Measurements from ENCODE around the gene DLG5. TPM values are rescaled to one million over a fixed set of nuclear protein-coding genes. Genes with fewer than 3 reads are reported as not detected.
A peak's percentile ranks its signal among the peaks of the same experiment; 100 is the strongest.

Gene DLG5
- total RNA-seq, 2 donors from 2014 or later: 72.3 to 134 TPM

DNA sequence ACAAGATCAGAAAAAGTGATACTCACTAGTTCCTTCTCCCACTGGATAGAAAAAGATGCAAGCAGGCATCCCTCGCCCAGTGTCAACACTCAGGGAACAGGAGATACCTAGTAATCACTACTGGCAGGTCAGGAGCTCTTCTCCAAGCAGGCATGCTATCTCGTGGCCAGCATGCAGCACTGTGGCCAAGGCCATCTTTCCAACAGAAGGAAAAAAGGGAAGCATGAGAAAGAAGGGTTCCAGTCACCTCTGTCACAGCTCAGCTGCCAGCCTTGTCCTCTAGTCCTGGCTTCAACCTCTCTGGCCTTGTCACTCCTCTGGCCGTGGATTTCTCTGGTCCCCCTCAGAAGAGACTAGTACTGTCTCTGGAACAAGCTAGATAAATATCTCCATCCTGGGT lies 45.3 kb downstream of the DLG5 start:
- no peaks in the 10 kb centered on the region for H3K9me3 ChIP-seq
- peaks cover 13% of the 10 kb centered on the region for H3K4me1 ChIP-seq (replicated peaks)
- H3K36me3 ChIP-seq: no peaks in the 10 kb centered on the region
- no peak overlapping the region for H3K27ac ChIP-seq
- DNase-seq (ENCODE audit: low spot score): no peak
- no peaks in the 10 kb centered on the region for H3K27me3 ChIP-seq (replicated peaks; ENCODE audit: insufficient read depth)
- intact Hi-C loops (cut with DNase I): no loop called here
- WGBS: 63% methylated on average over 3 of the region's 3 CpGs
- no peak overlapping the region for H3K4me3 ChIP-seq
- TF ChIP-seq POLR2A (IDR thresholded peaks at IDR 0.05) (no peak), POLR2AphosphoS5 (IDR thresholded peaks at IDR 0.05) (peak; percentile 32)

DNA sequence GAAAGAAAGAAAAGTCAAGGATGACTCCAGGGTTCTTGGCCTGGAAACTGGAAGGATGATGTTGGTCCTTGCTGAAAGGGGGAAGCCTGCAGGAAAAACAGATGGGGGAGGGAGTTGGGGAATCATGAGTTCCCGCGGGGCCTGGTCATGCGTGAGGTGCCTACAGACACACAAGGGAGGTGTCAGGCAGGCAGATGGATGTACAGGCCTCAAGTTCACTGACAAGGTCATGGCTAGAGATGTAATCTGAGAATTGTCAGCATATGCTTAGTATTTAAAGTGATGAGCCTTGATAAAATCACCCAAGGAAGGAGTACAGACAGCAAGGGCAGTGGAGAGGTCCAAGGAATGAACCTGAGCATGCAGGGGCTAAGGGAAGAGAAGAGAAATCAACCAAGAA lies 46.8 kb downstream of the DLG5 start:
- H3K4me1 ChIP-seq (replicated peaks): peaks cover 8% of the 10 kb centered on the region
- DNase-seq (ENCODE audit: low spot score): no peak
- no peaks in the 10 kb centered on the region for H3K36me3 ChIP-seq
- H3K9me3 ChIP-seq: no peaks in the 10 kb centered on the region
- H3K27me3 ChIP-seq (replicated peaks; ENCODE audit: insufficient read depth): no peaks in the 10 kb centered on the region
- TF ChIP-seq POLR2A (IDR thresholded peaks at IDR 0.05) (no peak), POLR2AphosphoS5 (IDR thresholded peaks at IDR 0.05) (no peak)
- TF ChIP-seq, protein P1, sequence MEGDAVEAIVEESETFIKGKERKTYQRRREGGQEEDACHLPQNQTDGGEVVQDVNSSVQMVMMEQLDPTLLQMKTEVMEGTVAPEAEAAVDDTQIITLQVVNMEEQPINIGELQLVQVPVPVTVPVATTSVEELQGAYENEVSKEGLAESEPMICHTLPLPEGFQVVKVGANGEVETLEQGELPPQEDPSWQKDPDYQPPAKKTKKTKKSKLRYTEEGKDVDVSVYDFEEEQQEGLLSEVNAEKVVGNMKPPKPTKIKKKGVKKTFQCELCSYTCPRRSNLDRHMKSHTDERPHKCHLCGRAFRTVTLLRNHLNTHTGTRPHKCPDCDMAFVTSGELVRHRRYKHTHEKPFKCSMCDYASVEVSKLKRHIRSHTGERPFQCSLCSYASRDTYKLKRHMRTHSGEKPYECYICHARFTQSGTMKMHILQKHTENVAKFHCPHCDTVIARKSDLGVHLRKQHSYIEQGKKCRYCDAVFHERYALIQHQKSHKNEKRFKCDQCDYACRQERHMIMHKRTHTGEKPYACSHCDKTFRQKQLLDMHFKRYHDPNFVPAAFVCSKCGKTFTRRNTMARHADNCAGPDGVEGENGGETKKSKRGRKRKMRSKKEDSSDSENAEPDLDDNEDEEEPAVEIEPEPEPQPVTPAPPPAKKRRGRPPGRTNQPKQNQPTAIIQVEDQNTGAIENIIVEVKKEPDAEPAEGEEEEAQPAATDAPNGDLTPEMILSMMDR (IDR thresholded peaks at IDR 0.05): no peak
- H3K27ac ChIP-seq: no peak overlapping the region
- intact Hi-C loops (cut with DNase I): no loop called here
- WGBS: 92% methylated on average over 3 of the region's 3 CpGs
- no peak overlapping the region for H3K4me3 ChIP-seq

DNA sequence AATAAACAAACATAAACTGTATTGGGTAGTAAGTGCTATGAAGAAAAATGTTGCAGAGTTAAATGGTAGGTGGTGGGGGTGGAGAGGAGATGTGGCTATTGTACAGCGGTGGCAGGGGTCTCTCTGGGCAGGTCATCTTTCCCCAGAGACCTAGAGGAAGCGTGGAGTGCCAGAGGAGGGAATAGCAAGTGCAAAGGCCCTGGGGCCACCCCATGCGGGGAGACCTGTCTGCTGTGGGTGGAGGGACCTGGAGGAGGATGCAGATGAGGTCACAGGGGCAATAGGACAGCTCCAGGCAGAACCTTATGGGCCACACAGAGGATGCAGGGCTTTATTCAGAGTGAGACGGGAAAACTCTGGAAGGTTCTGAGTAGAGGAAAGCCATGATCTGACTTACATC lies 47.5 kb downstream of the DLG5 start:
- intact Hi-C loops (cut with DNase I): no loop called here
- TF ChIP-seq, protein P1 (IDR thresholded peaks at IDR 0.05): no peak
- TF ChIP-seq POLR2AphosphoS5 (IDR thresholded peaks at IDR 0.05) (no peak), POLR2A (IDR thresholded peaks at IDR 0.05) (no peak)
- H3K27ac ChIP-seq: peak overlapping the region in 1 of 2 donors; percentile 55

DNA sequence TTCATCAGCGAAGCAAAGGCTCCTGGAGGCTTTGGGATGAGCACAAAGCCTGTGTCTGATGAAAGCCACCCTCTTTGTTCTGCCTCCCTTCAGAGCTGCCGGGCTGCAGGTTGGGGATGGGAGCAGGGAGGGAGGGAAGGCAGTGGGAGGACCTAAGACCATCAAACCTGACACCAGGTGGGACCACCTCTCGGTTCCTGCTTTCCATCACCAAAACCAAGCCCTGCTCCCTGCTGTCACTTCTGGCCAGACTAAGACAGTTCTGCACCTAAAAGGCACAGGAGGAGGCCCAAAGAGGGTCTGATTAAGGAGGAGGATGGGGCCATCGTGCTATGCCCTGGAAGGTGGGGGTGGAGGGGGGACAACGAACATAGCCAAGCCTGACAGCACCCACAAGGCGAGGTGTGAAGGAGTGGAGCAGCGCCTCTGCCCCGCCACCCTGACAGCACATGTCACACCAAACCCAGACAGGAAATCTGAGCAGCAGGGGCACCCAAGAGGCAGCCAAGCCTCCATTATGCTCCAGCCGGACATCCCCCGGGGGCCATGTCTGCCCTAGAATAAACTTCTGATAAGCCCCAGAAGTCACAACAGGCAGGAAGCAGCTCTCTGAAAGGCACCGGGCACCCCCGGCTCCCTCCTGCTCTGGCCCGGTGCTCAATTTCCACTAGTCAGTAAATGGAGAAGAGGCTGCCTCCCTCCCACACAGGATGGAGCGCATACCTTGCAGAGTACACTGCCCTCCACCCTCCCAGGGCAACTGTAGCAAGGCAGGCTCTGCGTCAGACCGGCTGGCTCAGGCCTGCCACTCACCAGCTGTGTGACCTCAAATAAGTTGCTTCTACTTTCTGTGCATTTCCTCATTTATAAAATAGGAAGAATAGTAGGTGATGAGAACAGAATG lies 48.9 kb downstream of the DLG5 start:
- H3K4me3 ChIP-seq: no peak overlapping the region
- H3K9me3 ChIP-seq: no peaks in the 10 kb centered on the region
- peaks cover 22% of the 10 kb centered on the region for H3K4me1 ChIP-seq (replicated peaks)
- no peaks in the 10 kb centered on the region for H3K27me3 ChIP-seq (replicated peaks; ENCODE audit: insufficient read depth)
- WGBS: 21% methylated on average over 16 of the region's 16 CpGs
- no peaks in the 10 kb centered on the region for H3K36me3 ChIP-seq
- intact Hi-C loops (cut with DNase I): no loop called here
- H3K27ac ChIP-seq: peak overlapping the region; percentile 55 to 60
- TF ChIP-seq, protein P1 (IDR thresholded peaks at IDR 0.05): peak in 1 of 4 experiments; percentile 7
- TF ChIP-seq POLR2A (IDR thresholded peaks at IDR 0.05) (no peak), POLR2AphosphoS5 (IDR thresholded peaks at IDR 0.05) (peak; percentile 56)
- DNase-seq (ENCODE audit: low spot score): no peak

More for the DNA sequence above, 47.5 kb downstream of the DLG5 start:
- Histone ChIP-seq H3K9me3 (no peaks in the 10 kb centered on the region), H3K4me3 (no peak overlapping the region), H3K36me3 (no peaks in the 10 kb centered on the region), H3K4me1 (replicated peaks) (peaks cover 13% of the 10 kb centered on the region), H3K27me3 (replicated peaks; ENCODE audit: insufficient read depth) (no peaks in the 10 kb centered on the region)
- DNase-seq (ENCODE audit: low spot score): no peak
- WGBS: 99% methylated on average over 4 of the region's 4 CpGs

DNA sequence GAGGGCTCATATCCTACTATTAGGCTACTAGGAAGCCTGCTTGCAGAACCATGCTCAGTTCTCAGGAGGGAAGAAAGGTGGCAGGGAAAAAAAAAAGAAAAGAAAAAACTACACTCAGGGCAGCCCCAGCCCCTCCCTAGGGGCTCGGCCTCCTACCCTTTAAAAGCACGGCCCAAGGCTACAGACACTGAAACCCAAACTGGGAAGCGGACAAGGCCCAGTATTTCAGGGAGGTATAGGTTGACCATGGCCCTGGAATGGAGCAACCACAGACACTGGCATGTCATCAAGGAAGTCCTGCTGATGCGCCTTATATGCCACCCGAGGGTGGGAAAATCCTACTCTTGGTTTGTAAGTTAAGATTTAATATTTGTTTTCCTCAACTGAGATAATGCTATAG lies 50.8 kb downstream of the DLG5 start:
- peaks cover 14% of the 10 kb centered on the region for H3K4me1 ChIP-seq (replicated peaks)
- TF ChIP-seq POLR2AphosphoS5 (IDR thresholded peaks at IDR 0.05) (no peak), POLR2A (IDR thresholded peaks at IDR 0.05) (no peak)
- TF ChIP-seq, protein P1 (IDR thresholded peaks at IDR 0.05): no peak
- 81% methylated on average over 5 of the region's 5 CpGs for WGBS
- no peak for DNase-seq (ENCODE audit: low spot score)
- H3K4me3 ChIP-seq: no peak overlapping the region
- no peaks in the 10 kb centered on the region for H3K9me3 ChIP-seq
- no peaks in the 10 kb centered on the region for H3K36me3 ChIP-seq
- intact Hi-C loops (cut with DNase I): no loop called here
- peak overlapping the region; percentile 89 to 92 for H3K27ac ChIP-seq
- H3K27me3 ChIP-seq (replicated peaks; ENCODE audit: insufficient read depth): no peaks in the 10 kb centered on the region

Measured in prostate gland (tissue), 2 donors.